ENCODE results near the gene BMP7.

The BMP7 gene

DNA sequence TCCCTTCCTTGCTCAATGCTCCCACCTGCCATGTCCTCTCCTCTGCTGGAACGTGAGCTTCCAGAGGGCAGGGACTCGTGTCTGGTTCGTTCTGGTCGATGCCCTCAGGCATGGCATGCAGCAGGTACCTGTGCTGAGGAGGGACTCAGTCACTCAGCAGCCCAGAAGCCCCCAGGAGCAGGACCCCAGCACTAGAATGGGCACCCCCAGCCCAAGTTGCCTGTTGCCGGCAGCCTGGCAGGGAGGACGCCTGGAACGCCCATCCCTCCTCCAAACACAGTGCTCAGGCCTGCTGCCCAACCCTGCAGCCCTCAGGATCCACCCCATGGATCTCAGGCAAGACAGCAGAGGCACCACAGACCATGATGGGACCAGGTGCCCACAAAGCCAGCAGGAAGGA is 40.6 kb downstream of the BMP7 start:
- no peak for DNase-seq (ENCODE audit: low read depth)

DNA sequence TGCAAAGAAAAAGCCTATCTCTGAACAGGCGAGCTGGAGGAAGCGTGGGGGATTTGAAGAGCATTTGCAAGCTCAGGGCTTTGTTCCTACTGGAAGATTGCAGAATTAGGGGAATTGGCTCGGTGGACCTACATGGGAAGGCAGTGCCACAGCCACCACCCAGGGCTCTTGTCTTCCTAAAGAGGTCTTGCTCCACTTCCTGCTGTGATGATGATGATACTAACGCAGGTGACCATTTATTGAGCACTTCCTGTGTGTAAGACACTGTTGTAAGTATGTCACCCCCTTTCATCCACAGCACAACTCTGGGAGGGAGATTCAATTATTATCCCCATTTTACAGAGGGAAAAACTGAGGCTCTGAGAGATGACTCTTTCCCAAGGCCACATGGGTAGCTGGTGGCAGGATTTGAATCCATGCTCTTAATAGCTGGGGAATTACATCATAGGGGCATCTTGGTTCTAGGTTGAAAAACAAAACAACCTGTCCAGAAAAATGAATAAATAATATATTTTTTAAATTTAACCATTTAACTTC is 41.2 kb downstream of the BMP7 start:
- DNase-seq (ENCODE audit: low read depth): no peak

DNA sequence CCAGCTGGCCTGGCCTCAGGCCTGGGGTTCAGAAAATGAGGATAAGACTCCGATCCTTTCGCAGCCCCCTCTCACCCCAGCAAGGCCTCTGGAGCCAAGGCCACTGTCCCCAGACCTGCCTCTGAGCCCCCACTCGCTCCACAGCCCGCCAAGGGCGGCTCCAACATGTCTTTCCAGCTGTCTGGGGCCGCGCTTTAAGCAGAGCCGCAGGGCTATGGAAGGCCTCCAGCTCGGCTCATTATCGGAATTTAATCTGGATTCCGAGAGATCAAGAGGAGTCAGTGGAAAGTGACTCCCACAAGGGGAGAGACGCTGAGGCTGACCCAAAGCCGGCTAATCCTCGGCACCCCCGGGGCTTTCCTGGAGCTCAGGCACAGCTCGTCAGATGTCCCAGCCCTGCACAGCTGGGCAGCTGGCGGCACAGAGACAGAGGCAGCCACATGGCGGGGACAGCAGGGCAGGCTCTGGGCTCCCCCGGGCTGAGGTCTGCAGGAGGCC is 41.8 kb downstream of the BMP7 start:
- DNase-seq (ENCODE audit: low read depth): no peak

DNA sequence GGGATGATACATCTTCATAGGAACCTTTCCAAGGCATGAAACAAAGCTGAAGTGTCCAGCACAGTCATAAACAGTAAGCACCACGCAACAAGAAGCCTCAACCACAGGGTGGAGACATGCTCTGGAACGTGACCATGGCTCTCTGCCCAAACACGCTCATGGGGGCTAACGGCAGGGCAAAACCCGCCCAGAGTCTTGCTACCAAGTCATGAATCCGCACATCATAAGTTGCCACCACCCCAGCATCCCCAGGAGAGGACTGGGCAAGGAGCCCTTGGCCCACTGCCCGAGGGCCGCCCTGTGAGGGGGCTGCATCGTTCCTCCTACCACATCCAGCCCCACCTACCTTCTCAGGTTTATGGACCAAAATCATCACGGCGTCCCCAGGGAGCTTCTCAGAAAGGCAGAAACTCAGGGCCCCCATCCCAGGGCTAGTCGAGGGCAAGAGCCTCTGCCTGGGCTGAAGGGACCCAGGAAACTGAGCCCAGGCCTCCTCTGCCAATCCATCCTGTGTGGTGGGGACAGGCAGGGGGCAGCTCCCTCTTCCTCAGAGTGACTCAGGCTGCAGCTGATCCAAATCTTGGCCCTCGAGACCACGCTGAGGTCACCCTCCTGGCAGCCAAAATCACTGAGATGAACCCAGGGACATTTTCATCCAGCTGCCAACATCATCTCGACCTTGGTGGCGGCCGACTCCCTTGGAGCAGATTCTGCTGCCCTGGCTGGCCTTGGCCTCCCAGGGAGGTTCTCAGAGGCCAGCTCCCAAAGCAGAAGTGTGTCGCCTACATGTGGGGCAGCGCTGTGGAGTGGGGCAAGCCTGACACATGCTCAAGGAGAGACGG is 42.6 kb downstream of the BMP7 start:
- no peak for DNase-seq (ENCODE audit: low read depth)

DNA sequence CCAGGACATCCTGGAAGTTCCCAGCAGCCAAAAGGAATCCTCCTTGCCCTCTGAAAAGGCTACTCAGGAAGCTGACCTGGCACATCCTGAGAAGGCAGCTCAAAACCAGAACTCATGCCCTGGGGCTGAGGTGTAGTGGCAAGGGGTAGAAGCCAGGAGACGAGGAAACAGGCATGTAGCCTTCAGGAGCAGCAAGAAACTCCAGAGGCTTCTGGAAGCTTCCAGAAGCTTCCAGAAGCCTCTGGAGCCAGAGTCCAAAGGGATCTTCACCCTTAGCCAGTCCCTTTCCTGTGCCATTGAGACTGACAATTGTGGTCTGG is 43.9 kb downstream of the BMP7 start:
- no peak for DNase-seq (ENCODE audit: low read depth)

DNA sequence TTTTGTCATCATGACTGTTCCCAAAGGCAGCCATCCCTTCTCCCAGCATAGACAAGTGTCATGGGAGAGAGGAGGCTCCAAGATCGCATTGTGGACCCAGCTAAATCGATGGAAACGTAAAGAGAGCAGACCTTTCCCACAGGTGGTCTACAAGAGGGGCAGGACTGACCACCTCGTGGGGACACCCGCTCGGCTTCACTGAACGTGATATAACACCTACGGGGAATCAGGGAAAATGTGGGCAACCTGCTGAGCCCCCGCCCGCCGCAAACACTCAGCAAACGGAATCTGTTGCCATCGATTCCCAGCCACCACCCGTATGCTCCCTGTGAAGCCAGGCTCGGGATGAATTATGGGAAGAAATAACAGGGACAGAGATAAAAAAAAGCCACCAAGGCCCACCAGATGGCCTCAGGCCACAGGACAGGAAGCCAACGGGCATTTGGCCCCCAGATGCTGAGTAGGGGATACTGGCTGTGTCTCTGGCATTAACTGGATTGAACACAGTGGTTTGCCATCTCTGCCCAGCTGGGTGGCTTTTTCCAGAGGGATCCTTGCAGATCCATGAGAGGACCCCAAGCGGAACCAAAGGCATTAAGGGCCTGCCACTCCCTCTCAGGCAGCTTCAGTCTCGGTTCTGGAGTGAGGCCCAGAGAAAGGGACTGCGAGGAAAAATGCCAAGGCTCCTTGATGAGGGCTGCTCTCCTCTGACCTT is 44.4 kb downstream of the BMP7 start:
- DNase-seq (ENCODE audit: low read depth): no peak

DNA sequence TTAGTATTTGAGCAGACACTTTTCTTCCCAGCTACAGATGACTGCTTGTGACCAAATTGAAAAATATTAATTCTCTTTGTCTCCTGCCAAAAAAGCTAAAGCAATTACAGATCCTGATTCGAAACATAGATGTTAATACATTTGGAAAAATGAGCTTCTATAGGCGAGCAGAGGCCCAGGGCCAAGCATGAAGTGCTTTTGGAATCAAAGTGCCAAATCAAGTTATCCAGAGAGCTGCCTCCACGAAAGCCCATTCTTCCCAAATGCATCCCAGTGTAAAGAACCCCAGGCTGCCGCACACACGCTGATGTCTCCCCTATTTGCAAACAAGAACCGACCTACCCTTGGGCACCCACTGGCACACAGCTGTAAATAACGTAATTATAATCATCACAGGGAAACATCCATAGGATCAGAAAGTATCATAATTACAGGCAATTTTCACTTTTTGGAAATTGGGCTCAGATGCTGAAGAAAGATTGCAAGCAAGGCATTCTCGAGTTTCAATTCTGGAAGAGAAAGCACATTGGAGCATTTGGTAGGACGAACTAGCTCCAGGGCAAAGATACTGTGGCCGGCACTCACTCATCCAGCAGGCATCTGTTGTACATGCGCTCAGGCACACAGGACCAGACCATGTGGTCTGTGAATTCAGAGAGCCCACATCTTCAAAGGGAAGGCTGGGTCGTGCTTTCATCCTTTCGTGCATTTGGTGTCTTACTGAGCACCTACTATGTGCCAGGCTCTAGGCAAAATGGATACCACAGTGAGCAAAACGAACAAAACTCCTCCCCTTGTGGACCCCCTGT is 45.9 kb downstream of the BMP7 start:
- DNase-seq (ENCODE audit: low read depth): no peak

DNA sequence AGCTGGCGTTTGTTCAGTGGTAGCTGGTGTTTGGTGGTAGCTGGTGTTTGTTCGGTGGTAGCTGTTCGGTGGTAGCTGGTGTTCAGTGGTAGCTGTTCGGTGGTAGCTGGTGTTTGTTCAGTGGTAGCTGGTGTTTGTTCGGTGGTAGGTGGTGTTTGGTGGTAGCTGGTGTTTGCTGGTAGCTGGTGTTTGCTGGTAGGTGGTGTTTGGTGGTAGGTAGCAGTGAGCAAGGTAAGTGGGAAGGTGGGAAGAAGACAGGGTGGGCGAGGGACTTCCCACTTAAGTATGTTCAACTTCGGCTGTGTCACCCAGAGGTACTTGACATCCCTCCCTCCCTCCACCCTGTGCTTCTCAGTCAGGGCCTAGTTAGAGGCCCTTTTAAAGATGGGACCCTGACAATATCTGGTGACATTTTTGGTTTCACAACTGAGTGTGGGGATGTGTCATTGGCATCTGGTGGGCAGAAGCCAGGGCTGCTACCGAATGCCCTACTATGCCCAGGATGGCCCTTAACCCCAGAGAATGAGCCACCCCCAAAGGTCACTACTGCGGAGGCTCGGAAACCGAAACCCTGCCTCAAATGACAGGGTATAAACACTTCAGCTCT is 47.3 kb downstream of the BMP7 start:
- no peak for DNase-seq (ENCODE audit: low read depth)

DNA sequence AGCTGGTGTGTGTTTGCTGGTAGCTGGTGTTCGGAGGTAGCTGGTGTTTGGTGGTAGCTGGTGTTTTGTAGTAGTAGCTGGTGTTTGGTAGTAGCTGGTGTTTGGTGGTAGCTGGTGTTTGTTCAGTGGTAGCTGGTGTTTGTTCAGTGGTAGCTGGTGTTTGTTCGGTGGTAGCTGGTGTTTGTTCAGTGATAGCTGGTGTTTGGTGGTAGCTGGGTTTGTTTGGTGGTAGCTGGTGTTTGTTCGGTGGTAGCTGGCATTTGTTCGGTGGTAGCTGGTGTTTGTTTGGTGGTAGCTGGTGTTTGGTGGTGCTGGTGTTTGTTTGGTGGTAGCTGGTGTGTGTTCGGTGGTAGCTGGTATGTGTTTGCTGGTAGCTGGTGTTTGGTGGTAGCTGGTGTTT is 48.0 kb downstream of the BMP7 start:
- DNase-seq (ENCODE audit: low read depth): no peak

DNA sequence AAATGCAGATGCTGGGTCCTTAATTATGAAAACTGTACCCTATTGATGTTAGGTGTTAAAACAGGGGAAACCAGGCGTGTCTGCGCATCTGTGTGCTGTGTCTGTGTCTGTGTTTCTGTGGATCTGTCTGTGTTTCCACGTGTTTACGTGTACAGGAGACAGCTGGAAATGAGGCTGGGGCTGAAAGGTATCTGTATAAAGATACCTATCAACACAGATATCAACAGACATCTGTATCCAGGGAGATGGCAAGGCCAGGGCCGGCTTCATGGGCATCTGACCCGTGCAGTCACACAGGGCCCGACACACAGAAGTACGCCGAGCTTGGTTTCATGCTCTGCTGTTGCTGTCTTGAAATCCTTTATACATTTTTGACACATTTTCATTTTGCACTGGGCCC is 48.6 kb downstream of the BMP7 start:
- no peak for DNase-seq (ENCODE audit: low read depth)

DNA sequence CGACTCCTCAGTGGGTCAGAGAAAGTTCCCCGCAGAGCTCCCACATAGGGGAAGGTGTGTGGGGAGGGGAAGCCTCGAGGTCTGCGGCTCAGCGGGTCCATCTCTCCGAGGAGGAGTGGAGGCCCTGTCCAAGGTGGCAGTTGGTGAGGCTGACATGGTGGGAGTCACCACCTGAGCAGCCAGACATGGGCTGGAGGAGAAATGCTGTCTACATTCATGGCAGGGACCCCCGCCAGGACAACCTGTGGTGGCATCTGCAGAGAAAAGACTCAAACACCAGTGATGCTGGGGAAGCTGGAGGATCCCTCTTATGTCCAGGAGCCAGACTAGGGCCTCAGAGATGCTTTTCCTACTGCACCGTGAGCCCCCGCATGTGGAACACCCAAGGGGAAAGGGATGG is 49.8 kb downstream of the BMP7 start:
- DNase-seq (ENCODE audit: low read depth): no peak

DNA sequence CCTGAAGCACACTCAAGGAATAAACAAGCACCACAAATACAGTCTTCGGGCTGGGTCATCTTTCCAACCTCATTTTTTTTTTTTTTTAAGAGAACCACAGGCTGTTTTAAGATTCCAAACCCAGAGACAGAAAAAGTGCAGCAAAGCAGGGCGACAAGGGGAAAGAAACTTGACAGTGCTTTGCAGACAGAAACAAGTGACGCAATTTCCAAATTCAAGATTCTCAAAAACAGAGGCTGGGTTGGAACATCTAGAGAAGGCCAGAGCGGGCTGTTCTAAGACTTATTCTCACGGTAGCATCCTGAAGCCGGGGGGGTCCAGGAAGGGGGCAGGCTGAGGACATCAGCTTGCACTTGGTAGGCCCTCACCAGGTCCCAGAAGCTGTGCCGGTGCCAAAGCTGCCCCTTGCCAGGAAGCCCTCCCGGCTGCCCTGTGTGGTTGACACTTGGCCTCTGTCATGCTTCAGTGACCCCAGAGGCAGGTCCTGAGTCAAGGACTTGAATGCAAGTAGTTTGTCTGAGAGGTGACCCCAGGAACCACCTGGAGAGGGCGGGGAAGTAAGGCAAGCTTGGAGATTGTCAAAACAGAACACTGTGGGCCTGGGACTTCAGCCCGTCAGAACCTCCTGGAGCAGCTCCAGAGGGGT is 50.5 kb downstream of the BMP7 start:
- DNase-seq (ENCODE audit: low read depth): no peak

DNA sequence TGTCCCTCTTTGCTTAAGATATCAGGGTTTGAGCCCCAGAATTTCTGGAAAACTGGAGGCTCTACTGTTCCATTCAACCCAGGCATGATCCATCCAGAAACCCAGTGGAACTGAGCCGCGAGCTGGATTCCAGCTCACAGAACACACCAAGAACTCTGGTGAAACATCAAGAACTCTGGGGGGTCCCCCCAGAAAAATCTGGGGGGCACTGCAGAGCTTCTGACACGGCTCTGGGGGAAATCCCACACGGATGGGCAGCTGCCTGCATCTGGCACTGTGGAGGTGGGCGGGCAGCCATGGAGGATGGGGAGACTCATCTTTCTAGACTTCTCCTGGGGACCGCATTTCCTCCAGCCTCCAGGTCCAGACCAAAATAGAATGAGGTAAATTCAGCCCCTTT is 51.0 kb downstream of the BMP7 start:
- DNase-seq (ENCODE audit: low read depth): no peak

DNA sequence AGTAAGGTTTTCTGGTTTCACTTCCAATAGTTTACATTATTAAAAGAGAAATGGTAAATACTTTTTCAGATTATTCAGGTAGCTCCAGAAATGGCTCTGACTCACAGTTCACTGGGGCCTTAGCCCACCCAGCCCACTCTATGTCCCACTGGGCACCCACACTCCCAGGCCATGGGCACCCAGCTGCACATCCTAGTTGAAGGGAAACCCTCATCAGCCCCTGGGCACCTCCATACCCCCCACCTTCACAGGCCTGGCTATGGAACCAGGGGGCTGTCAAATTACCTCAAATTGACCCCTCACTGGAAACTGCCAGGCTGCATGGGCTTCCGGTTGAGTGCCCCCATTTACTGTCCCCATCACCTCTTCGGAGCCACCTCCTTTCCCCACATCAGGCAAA is 51.5 kb downstream of the BMP7 start:
- DNase-seq (ENCODE audit: low read depth): no peak

DNA sequence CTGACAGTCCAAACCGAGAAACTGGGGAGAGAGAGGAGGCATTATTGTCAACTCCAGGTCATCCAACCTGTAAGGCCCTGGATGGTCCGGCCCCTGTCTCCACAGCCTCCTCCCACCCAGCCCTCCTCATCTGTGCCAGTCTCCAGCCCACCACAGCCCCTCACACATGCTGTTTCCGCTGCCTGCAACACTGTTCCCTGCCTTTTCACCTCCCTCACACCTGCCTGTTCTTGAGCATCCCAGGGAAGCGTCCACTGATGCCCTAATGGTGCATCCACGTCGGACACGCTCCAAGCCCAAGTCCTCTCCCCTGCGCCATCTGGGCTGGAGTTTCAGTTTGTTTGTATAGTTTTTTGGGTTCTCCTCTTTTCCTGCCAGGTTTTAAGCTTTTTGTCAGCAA is 52.0 kb downstream of the BMP7 start:
- no peak for DNase-seq (ENCODE audit: low read depth)

DNA sequence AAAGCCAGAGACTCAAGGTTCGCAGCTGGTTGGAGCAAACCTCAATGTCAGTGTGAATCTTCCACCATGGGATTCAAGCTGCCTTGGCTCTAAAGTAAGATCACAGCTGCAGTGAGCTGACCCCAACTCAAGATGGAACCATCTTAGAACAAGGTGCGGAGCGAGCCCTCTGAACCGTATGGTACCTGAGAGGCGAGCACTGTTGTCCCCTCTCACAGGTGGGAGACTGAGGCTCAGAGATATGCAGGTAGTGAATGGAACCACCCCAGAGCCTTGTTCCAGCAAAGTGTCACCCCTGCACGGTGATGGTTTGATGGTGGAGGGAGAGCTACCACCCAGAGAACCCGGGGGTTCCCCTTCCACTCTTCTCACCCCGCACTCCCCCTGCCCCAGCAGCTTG is 52.5 kb downstream of the BMP7 start:
- no peak for DNase-seq (ENCODE audit: low read depth)

DNA sequence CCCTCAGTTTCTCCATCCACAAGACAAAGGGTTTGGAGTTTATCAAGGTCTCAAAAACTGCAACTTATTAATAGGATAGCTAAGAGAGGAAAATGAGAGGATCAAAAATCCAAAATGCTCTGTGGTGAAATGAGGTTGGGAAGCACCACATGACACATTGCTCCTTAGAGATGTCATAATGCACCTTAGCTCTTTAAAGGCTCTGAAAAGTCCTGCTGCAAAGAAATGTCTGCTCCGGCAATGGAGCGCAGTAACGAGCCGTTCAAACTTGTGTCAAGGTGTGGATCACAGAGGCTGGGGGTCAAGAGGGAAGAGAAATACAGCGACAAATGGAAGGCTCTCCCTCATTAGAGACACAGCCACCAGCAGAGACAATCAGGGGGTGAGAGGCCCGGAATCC is 53.1 kb downstream of the BMP7 start:
- DNase-seq (ENCODE audit: low read depth): no peak

DNA sequence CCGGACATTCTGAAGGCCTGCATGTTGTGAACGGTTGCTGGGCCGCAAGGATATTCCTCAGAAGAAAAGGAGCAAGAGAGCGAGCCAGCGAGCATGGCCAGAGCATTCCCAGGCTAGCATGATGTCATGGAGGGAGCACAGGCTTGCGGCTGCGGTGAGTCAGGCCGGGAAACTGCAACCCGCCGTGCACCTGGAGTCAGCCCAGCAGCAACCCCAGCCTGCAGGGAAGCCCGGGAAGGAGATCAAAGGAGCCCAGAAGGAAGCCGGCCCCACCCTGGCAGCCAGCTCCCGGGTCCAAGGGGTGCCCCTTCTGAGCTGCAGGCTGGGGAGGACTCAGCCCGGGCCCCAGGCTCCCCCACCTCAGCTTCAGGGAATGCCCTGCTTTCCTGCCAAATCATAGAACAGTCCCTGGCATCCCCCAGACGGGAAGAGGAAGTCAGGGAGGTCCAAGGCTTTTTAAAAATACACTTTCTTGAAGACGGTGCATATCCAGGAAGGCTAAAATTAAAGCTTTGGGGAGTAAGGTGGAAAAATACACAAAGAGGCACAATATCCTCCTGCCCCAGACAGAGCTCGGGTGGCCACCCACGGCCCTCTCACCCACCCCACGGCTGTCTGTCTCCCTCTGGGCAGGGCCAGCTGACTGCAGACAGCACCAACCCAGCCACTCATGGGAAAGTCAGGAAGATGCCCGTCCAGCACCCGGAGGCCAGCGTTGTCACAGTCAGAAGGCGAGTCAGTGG is 53.7 kb downstream of the BMP7 start:
- DNase-seq (ENCODE audit: low read depth): no peak

DNA sequence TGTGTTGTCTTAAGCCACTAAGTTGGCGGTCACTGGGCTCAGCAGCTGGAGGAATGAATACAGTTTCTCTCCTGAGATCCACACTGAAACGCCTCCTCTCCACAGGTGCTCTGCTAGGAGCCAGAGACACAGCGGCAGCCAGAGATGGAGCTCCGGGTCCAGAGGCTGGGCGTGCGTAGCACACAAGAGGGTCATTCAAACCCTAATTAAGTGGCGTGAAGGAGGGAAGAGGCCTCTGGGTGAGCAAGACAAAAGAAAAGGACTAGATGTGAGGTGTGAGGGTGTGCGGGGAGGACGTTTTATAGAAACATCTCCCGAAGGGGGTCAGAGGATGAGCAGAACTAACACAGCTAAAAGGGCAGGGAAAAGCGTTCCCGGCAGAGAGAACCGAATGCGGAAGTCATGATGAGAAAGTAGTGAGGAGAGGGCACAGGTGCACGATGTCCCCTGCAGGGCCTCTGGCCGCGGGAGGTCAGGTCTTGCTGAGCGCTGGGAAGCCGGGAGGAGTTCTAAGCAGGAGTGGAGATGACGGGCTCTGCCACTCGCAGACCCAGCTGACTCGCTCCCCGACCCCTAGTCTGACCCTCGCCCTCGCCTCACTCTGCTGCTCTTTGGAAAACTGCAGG is 54.4 kb downstream of the BMP7 start:
- DNase-seq (ENCODE audit: low read depth): no peak

DNA sequence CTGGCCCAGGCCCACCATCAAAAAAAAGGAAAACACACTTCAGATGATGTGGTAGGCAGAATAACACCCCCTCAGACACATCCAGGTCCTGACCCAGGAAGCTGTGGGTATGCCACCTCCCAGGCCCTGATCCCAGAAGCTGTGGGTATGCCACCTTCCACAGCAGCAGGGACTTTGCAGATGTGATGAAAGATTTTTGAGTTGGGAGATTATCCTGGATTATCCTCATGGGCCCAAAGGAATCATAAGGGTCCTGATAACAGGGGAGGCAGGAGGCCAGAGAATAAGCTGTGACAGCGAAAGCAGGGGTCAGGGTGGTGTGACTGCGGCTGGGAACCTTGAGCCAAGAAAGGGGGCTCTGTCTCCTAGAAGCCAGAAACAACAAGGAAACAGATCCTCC is 55.0 kb downstream of the BMP7 start:
- DNase-seq (ENCODE audit: low read depth): no peak

DNA sequence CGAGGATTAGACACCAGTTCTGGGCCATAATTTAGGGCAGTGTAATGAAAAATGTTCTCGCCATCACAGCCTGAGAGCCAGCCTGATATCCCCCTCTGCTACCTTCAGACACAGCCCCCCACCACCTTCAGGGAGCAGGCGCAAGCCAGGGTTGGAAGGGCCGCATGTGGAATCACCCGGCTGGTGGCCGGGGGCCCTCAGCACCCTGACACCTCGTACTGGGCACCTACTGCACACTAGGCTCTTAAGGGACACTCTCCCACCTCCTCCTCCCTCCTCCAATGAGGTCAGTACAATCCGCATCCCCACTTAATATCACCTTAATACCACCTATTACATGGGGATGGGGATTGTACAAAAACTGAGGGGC is 55.5 kb downstream of the BMP7 start:
- DNase-seq (ENCODE audit: low read depth): no peak
